Caco-2 (cell line): ENCODE results near the gene SECISBP2L. TPM values are rescaled to one million over a fixed set of nuclear protein-coding genes. Genes with fewer than 3 reads are reported as not detected.

Experiments used
- BruUV-seq: library from RNA; stranded (reverse); fragments of 400-500 nt; replicated peaks from 2 replicates; lab custom pipeline; 2021; lab: Mats Ljungman, UMichigan
- CTCF ChIA-PET: fragments of 300-600 bp; sonication (Branson Sonifier 250); formaldehyde crosslinking; loops from one replicate; lab custom pipeline; 2022; ENCODE audit warnings: antibody characterized with exemption; lab: Charles Lee
- POLR2A ChIA-PET: fragments of 300-600 bp; sonication (Branson Sonifier 250); formaldehyde crosslinking; loops from one replicate; lab custom pipeline; 2022; ENCODE audit warnings: antibody characterized with exemption; lab: Charles Lee
- DNase-seq, 2 experiments: peaks; one replicate each; pipeline versions ENCODE4 v3.0.0 to v3.0.0-alpha.2; 2020 to 2022
- H3K27me3 ChIP-seq: replicated peaks from 2 replicates; pipeline ENCODE4 v1.6.0; 2011; ENCODE audit warnings: low read length; ENCODE audit not compliant: control insufficient read depth, insufficient read depth
- H3K36me3 ChIP-seq: 2 replicates; pipeline ENCODE4 v1.5.1; 2011; ENCODE audit warnings: low read length; ENCODE audit not compliant: control insufficient read depth, insufficient read depth
- H3K4me1 ChIP-seq: fragments of 250-450 bp; sonication (Bioruptor Pico); 2 replicates; pipeline ENCODE4 v1.5.1; 2020; ENCODE audit warnings: mild to moderate bottlenecking
- H3K4me3 ChIP-seq: 2 replicates; pipeline ENCODE4 v1.5.1; 2011; ENCODE audit warnings: low read depth, mild to moderate bottlenecking, control low read depth, low read length
- H3K9me3 ChIP-seq: fragments of 250-450 bp; sonication (Bioruptor Pico); 2 replicates; pipeline ENCODE4 v1.5.1; 2020; ENCODE audit warnings: mild to moderate bottlenecking, moderate library complexity
- H3K27ac Mint-ChIP-seq: one replicate; pipeline ENCODE4 v1.8.0; 2022; ENCODE audit warnings: mixed read lengths; ENCODE audit not compliant: unreplicated experiment
- H3K27me3 Mint-ChIP-seq: one replicate; pipeline ENCODE4 v1.8.0; 2022; ENCODE audit warnings: mixed read lengths; ENCODE audit not compliant: insufficient read depth, unreplicated experiment
- H3K36me3 Mint-ChIP-seq: one replicate; pipeline ENCODE4 v1.8.0; 2022; ENCODE audit warnings: mild to moderate bottlenecking, mixed read lengths; ENCODE audit not compliant: insufficient read depth, unreplicated experiment
- H3K4me1 Mint-ChIP-seq: one replicate; pipeline ENCODE4 v1.8.0; 2022; ENCODE audit warnings: low read depth, mixed read lengths; ENCODE audit not compliant: unreplicated experiment
- H3K4me3 Mint-ChIP-seq: one replicate; pipeline ENCODE4 v1.8.0; 2022; ENCODE audit warnings: mild to moderate bottlenecking, moderate library complexity, mixed read lengths; ENCODE audit not compliant: unreplicated experiment
- H3K9me3 Mint-ChIP-seq: one replicate; pipeline ENCODE4 v1.8.0; 2022; ENCODE audit warnings: mixed read lengths; ENCODE audit not compliant: unreplicated experiment
- intact Hi-C: fragments of 100-400 bp; cut with micrococcal nuclease; formaldehyde crosslinking; loops from one replicate; pipeline ENCODE4 v1.10.0; 2022; ENCODE audit not compliant: unreplicated experiment
- total RNA-seq: library from RNA; stranded (reverse); gene quantifications from 2 replicates; pipeline ENCODE4 v1.2.3, GENCODE V29; 2022
- TF ChIP-seq, protein P1 (sequence below), 2 experiments: fragments of 200-600 bp in 1 of 2; IDR thresholded peaks; 1 replicate in 1 of 2; 2 replicates in 1 of 2; pipeline versions ENCODE4 v1.5.1 to v1.8.0; 2011 to 2022; ENCODE audit warnings: antibody characterized with exemption in 1 of 2, control low read depth in 1 of 2, inconsistent platforms in 1 of 2, low read depth in 1 of 2, low read length in 1 of 2, mild to moderate bottlenecking in 1 of 2, moderate library complexity in 1 of 2; ENCODE audit not compliant: insufficient read depth in 1 of 2, severe bottlenecking in 1 of 2, unreplicated experiment in 1 of 2

Gene SECISBP2L
- total RNA-seq, 1 experiment from 2014 or later, result 27.9 TPM

DNA sequence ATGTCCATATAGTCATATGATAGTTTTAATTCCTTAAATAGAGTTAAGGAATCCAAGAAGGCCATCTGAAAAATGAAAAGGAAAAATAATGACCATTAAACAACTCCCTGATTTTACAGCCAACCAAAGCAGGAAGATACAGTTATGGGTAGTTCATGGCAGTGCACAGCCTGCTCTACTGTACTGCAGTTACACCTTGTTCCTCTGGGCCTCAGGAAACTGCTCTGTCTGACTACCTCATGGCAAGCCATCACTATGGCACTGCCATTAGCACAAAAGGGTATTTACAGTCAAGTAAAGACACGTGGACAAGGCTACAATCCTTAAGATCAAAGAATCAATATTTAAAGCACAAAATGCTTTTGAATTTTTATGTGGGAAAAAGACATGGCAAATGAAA, 19.5 kb downstream of the SECISBP2L start:
- Mint-ChIP-seq H3K4me1 (no peaks in the 10 kb centered on the region), H3K36me3 (peaks cover 46% of the 10 kb centered on the region), H3K9me3 (no peaks in the 10 kb centered on the region), H3K4me3 (no peak overlapping the region), H3K27ac (no peak overlapping the region), H3K27me3 (no peaks in the 10 kb centered on the region)
- Histone ChIP-seq H3K36me3 (no peaks in the 10 kb centered on the region; the same call in 1 of the 2 replicates), H3K4me1 (no peaks in the 10 kb centered on the region), H3K27me3 (no peaks in the 10 kb centered on the region), H3K9me3 (no peaks in the 10 kb centered on the region), H3K4me3 (no peak overlapping the region)
- TF ChIP-seq, protein P1, sequence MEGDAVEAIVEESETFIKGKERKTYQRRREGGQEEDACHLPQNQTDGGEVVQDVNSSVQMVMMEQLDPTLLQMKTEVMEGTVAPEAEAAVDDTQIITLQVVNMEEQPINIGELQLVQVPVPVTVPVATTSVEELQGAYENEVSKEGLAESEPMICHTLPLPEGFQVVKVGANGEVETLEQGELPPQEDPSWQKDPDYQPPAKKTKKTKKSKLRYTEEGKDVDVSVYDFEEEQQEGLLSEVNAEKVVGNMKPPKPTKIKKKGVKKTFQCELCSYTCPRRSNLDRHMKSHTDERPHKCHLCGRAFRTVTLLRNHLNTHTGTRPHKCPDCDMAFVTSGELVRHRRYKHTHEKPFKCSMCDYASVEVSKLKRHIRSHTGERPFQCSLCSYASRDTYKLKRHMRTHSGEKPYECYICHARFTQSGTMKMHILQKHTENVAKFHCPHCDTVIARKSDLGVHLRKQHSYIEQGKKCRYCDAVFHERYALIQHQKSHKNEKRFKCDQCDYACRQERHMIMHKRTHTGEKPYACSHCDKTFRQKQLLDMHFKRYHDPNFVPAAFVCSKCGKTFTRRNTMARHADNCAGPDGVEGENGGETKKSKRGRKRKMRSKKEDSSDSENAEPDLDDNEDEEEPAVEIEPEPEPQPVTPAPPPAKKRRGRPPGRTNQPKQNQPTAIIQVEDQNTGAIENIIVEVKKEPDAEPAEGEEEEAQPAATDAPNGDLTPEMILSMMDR (IDR thresholded peaks at IDR 0.05; ENCODE audit: insufficient read depth in 1 of 2, low read depth in 1 of 2, low read length in 1 of 2, severe bottlenecking in 1 of 2, unreplicated experiment in 1 of 2), result no peak
- POLR2A ChIA-PET, result no interaction called here
- intact Hi-C loops, result no loop called here
- BruUV-seq, result no TSS peak
- CTCF ChIA-PET, result no interaction called here
- DNase-seq, result no peak

GRCh38 chr15:49024840-49025239, 21.4 kb downstream of the SECISBP2L start:
- Histone ChIP-seq H3K4me3 (no peak overlapping the region), H3K9me3 (no peaks in the 10 kb centered on the region), H3K27me3 (no peaks in the 10 kb centered on the region), H3K4me1 (no peaks in the 10 kb centered on the region), H3K36me3 (no peaks in the 10 kb centered on the region; the same call in none of the 2 replicates)
- CTCF ChIA-PET, result no interaction called here
- intact Hi-C loops, result no loop called here
- POLR2A ChIA-PET, result no interaction called here
- H3K4me1 Mint-ChIP-seq, result no peaks in the 10 kb centered on the region
- BruUV-seq, result no TSS peak
- no peak overlapping the region for H3K27ac Mint-ChIP-seq
- TF ChIP-seq, protein P1 (IDR thresholded peaks at IDR 0.05; ENCODE audit: insufficient read depth in 1 of 2, low read depth in 1 of 2, low read length in 1 of 2, severe bottlenecking in 1 of 2, unreplicated experiment in 1 of 2), result no peak
- H3K27me3 Mint-ChIP-seq, result no peaks in the 10 kb centered on the region
- no peak overlapping the region for H3K4me3 Mint-ChIP-seq
- H3K9me3 Mint-ChIP-seq, result no peaks in the 10 kb centered on the region
- no peak for DNase-seq
- peaks cover 33% of the 10 kb centered on the region for H3K36me3 Mint-ChIP-seq

- H3K4me3 ChIP-seq, result no peak overlapping the region
- BruUV-seq, result no TSS peak
- CTCF ChIA-PET, result no interaction called here
- no peaks in the 10 kb centered on the region for H3K4me1 Mint-ChIP-seq
- TF ChIP-seq, protein P1 (IDR thresholded peaks at IDR 0.05; ENCODE audit: insufficient read depth in 1 of 2, low read depth in 1 of 2, low read length in 1 of 2, severe bottlenecking in 1 of 2, unreplicated experiment in 1 of 2), result no peak
- DNase-seq, result no peak
- H3K4me3 Mint-ChIP-seq, result no peak overlapping the region
- H3K27me3 ChIP-seq, result no peaks in the 10 kb centered on the region
- H3K36me3 ChIP-seq, result no peaks in the 10 kb centered on the region; the same call in none of the 2 replicates
- peaks cover 24% of the 10 kb centered on the region for H3K36me3 Mint-ChIP-seq
- no peaks in the 10 kb centered on the region for H3K9me3 Mint-ChIP-seq
- no peak overlapping the region for H3K27ac Mint-ChIP-seq
- intact Hi-C loops, result no loop called here
- no peaks in the 10 kb centered on the region for H3K9me3 ChIP-seq
- POLR2A ChIA-PET, result no interaction called here
- H3K4me1 ChIP-seq, result no peaks in the 10 kb centered on the region
- no peaks in the 10 kb centered on the region for H3K27me3 Mint-ChIP-seq
Measured at GRCh38 chr15:49023354-49023753, 22.9 kb downstream of the SECISBP2L start.
